GM12891 (cell line): Measurements from ENCODE around the gene TAF11L12. TPM values are rescaled to one million over a fixed set of nuclear protein-coding genes. Genes with fewer than 3 reads are reported as not detected.
"Not testable (repeated sequence)": the region's sequence is repeated elsewhere in the genome, so short reads cannot be mapped to it uniquely, and the experiment has no call there.

Experiments used
- DNase-seq: peaks from one replicate; pipeline ENCODE4 v3.0.0; 2011; ENCODE audit warnings: low spot score; ENCODE audit not compliant: insufficient read length
- FAIRE-seq: peaks from 2 replicates; lab custom pipeline; 2011; peaks lifted over from hg19 to GRCh38; lab: Jason Lieb, UNC
- PAX5 ChIP-seq: IDR thresholded peaks from 2 replicates; pipeline ENCODE4 v1.6.1; 2011; ENCODE audit warnings: low read length, moderate library complexity, mild to moderate bottlenecking; ENCODE audit not compliant: insufficient read depth, severe bottlenecking
- POLR2A ChIP-seq: IDR thresholded peaks from 2 replicates; pipeline ENCODE4 v1.6.1; 2011; ENCODE audit warnings: low read depth, low read length, control low read depth
- POLR2AphosphoS5 ChIP-seq: IDR thresholded peaks from 2 replicates; pipeline ENCODE4 v1.6.1; 2011; ENCODE audit warnings: low read depth, low read length, control low read depth
- POU2F2 ChIP-seq: IDR thresholded peaks from 2 replicates; pipeline ENCODE4 v1.6.1; 2011; ENCODE audit warnings: low read depth, mild to moderate bottlenecking, control low read depth, low read length, moderate library complexity
- SPI1 ChIP-seq: IDR thresholded peaks from 2 replicates; pipeline ENCODE4 v1.6.1; 2011; ENCODE audit warnings: low read depth, low read length, control low read depth
- TAF1 ChIP-seq: IDR thresholded peaks from 2 replicates; pipeline ENCODE4 v1.6.1; 2011; ENCODE audit warnings: low read depth, low read length, control low read depth
- polyA plus RNA-seq: library from polyadenylated mRNA; unstranded; fragments of >200 nt; gene quantifications from one replicate; pipeline ENCODE4 v1.2.1, GENCODE V29; 2012; ENCODE audit warnings: low read depth, missing spikeins, inconsistent platforms; ENCODE audit not compliant: missing spikeins

The TAF11L12 gene
- polyA plus RNA-seq, result not detected

GRCh38 chr5:17610092-17610491 is at the start of gene TAF11L12:
TSS of gene TAF11L12 (plus strand) at chr5:17610392.
- not testable (repeated sequence) for FAIRE-seq, DNase-seq

- not testable (repeated sequence) for DNase-seq, FAIRE-seq
Measured at GRCh38 chr5:17585658-17586057, 24.5 kb upstream of the TAF11L12 start, which contains the start of gene TAF11L7. TSS of gene TAF11L7 (minus strand) at chr5:17585758.

GRCh38 chr5:17590860-17591259 is 19.3 kb upstream of the TAF11L12 start, which contains the start of gene TAF11L8:
TSS of gene TAF11L8 (minus strand) at chr5:17590960.
- DNase-seq, FAIRE-seq: not testable (repeated sequence)

GRCh38 chr5:17594255-17594654 is 15.9 kb upstream of the TAF11L12 start, which contains the start of gene TAF11L9:
TSS of gene TAF11L9 (minus strand) at chr5:17594394.
- not testable (repeated sequence) for FAIRE-seq, DNase-seq

- DNase-seq, FAIRE-seq: not testable (repeated sequence)
Measured at GRCh38 chr5:17597728-17598127, 12.5 kb upstream of the TAF11L12 start, which contains the start of gene TAF11L10. TSS of gene TAF11L10 (minus strand) at chr5:17597828.

GRCh38 chr5:17603880-17604279 is 6.3 kb upstream of the TAF11L12 start, which contains the start of gene TAF11L11:
TSS of gene TAF11L11 (plus strand) at chr5:17604183.
- FAIRE-seq, result not testable (repeated sequence)

GRCh38 chr5:17604951-17605350 is 5.2 kb upstream of the TAF11L12 start:
- DNase-seq (no peak), FAIRE-seq (no peak)
- TF ChIP-seq TAF1, result no peak
- TF ChIP-seq PAX5, result no peak
- TF ChIP-seq SPI1, result no peak
- no peak for TF ChIP-seq POLR2A
- no peak for TF ChIP-seq POU2F2
- TF ChIP-seq POLR2AphosphoS5, result no peak

More at GRCh38 chr5:17603880-17604279, 6.3 kb upstream of the TAF11L12 start, which contains the start of gene TAF11L11:
- DNase-seq, result not testable (repeated sequence)

GRCh38 chr5:17607461-17607860 is 2.7 kb upstream of the TAF11L12 start:
- not testable (repeated sequence) for DNase-seq, FAIRE-seq

- FAIRE-seq, result no peak
- TF ChIP-seq TAF1 (no peak), POU2F2 (no peak), POLR2AphosphoS5 (no peak), POLR2A (no peak), PAX5 (no peak), SPI1 (no peak)
- DNase-seq, result no peak
Measured at GRCh38 chr5:17614872-17615605, 4.8 kb downstream of the TAF11L12 start.

GRCh38 chr5:17619354-17619753 is 9.2 kb downstream of the TAF11L12 start:
- FAIRE-seq (no peak), DNase-seq (no peak)
- TF ChIP-seq POU2F2 (no peak), POLR2AphosphoS5 (no peak), SPI1 (no peak), TAF1 (no peak), PAX5 (no peak), POLR2A (no peak)

GRCh38 chr5:17620627-17621026 is 10.4 kb downstream of the TAF11L12 start:
- FAIRE-seq (no peak), DNase-seq (no peak)
- TF ChIP-seq POLR2A, result no peak
- no peak for TF ChIP-seq PAX5
- no peak for TF ChIP-seq TAF1
- no peak for TF ChIP-seq POU2F2
- no peak for TF ChIP-seq POLR2AphosphoS5
- TF ChIP-seq SPI1, result no peak

- TF ChIP-seq POU2F2 (no peak), TAF1 (no peak), PAX5 (no peak), SPI1 (no peak), POLR2AphosphoS5 (no peak), POLR2A (no peak)
- FAIRE-seq, result no peak
- no peak for DNase-seq
Measured at GRCh38 chr5:17625686-17626085, 15.5 kb downstream of the TAF11L12 start.

- DNase-seq, FAIRE-seq: not testable (repeated sequence)
Measured at GRCh38 chr5:17631788-17632187, 21.6 kb downstream of the TAF11L12 start, which contains the start of gene TAF11L13. TSS of gene TAF11L13 (plus strand) at chr5:17632088.
